Fibroblast of mammary gland (primary cell): ENCODE results near the gene CNN3.

Experiments
- DNase-seq: peaks from one replicate; pipeline ENCODE4 v3.0.0-alpha.2; 2010; ENCODE audit warnings: low read depth
- H3K4me3 ChIP-seq: 2 replicates; pipeline ENCODE4 v1.5.1; 2011; ENCODE audit warnings: low read depth, mild to moderate bottlenecking, low read length, moderate library complexity; ENCODE audit not compliant: control insufficient read depth
- TF ChIP-seq, protein P1 (sequence below): conservative IDR thresholded peaks from 2 replicates; pipeline ENCODE4 v1.5.1; 2011; ENCODE audit warnings: low read depth, low read length, inconsistent platforms; ENCODE audit not compliant: control insufficient read depth, insufficient read depth

Gene CNN3

DNA sequence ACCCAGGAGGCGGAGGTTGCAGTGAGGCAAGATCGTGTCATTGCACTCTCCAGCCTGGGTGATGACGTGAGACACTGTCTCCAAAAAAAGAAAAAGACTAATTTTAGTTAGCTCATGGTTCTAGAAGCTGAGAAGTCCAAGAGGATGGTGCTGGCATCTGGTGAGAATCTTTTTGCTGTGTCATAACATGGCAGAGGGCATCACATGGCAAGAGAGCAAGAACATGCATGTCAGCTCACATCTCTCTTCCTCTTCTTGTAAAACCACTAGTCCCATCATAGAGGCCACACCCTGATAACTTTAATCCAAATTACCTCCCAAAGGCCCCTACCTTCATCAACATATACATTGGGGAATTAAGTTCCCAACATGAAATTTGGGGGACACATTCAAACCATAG is 13.8 kb upstream of the CNN3 start:
- TF ChIP-seq, protein P1, sequence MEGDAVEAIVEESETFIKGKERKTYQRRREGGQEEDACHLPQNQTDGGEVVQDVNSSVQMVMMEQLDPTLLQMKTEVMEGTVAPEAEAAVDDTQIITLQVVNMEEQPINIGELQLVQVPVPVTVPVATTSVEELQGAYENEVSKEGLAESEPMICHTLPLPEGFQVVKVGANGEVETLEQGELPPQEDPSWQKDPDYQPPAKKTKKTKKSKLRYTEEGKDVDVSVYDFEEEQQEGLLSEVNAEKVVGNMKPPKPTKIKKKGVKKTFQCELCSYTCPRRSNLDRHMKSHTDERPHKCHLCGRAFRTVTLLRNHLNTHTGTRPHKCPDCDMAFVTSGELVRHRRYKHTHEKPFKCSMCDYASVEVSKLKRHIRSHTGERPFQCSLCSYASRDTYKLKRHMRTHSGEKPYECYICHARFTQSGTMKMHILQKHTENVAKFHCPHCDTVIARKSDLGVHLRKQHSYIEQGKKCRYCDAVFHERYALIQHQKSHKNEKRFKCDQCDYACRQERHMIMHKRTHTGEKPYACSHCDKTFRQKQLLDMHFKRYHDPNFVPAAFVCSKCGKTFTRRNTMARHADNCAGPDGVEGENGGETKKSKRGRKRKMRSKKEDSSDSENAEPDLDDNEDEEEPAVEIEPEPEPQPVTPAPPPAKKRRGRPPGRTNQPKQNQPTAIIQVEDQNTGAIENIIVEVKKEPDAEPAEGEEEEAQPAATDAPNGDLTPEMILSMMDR = no peak
- no peak for DNase-seq
- no peak overlapping the region for H3K4me3 ChIP-seq

DNA sequence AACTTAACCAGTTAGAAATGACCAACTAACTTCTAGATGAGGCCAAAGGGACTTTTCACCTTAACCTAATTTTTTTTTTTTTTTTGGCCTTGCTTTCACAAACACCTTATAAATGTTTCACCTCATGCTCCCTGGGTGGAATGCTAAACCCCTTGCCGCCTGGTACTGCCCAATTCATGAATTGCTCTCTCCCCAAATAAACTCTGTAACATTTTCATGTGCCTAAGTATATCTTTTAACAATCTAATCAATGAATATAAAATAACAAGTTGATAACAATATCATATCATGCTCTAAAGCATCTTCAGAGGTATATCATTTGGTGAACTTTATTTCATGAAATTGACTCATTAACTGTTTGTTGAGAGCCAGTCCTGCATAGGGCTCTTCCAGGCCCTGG is 10.9 kb upstream of the CNN3 start:
- TF ChIP-seq, protein P1 = no peak
- no peak for DNase-seq
- H3K4me3 ChIP-seq = no peak overlapping the region

DNA sequence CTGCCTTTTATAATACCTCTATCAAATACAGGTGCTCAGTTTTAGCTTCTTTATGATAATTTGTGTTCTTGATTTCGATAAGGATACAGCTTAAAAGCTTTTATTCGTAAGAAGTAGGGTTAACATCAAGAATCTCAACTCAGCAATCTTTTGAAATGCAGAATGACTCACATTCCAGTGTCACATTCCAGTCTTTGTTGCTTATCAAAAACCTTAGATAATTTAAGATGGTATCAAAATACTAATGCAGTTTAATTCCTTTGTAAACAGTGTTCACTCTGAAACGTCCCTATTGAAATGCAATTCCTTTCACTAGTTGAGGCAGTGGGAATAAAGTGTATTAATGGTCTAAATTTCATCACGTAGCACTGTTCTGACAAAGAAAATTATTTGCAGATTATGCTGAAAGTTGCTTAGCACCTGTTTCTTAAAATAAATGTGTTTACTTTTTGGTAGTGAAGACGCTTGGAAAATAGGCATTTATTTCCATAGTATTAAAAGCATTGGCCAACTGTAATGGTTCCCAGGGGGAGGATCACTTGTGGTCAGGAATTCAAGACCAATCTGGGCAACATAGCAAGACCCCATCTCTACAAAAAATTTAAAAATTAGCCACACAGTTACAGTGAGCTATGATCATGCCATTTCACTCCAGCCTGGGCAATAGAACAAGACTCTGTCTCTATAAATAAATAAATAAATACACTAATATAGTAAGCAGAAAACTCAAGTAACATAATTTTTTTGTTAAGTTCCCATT is 10.1 kb upstream of the CNN3 start:
- no peak for DNase-seq
- TF ChIP-seq, protein P1 = no peak
- H3K4me3 ChIP-seq = no peak overlapping the region

DNA sequence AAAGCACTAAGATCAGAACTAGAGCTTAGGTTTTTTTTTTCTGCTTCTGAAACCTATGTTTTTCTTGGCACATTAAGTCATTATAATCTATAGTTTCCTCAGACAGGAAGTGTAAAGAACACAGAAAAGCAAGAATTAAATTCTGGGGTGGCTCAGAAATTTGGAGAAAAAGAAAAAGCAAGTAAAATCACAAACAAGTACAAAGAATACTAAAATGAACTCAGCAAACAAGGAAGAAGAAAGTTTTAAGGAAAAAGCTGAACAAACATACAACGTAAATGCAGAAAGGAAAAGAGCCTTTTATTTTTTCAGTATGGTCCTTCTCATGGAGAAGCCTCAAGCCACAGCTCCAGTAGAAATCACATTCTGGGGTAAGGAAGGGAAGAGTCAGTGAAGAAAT is 8.6 kb upstream of the CNN3 start:
- DNase-seq = no peak
- no peak overlapping the region for H3K4me3 ChIP-seq
- TF ChIP-seq, protein P1 = no peak

DNA sequence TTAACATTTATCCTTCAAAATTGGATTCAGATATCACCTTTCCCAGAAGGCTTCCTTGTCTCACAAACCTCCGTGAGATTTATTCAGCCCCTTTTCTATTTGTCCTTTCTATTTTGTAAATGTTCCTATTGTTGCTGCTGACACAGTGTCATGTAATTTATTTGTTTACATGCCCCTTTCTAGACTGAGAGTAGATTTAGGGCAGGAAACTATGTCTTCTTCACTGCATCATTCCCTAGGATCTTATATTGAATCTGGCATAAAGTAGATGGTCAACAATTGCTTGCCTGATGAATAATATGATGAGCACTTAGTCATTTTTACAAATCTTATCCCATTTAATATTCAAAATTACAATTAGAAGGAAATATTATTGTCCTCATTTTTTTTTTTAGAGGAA is 8.1 kb upstream of the CNN3 start:
- DNase-seq = no peak
- H3K4me3 ChIP-seq = no peak overlapping the region
- TF ChIP-seq, protein P1 = no peak

DNA sequence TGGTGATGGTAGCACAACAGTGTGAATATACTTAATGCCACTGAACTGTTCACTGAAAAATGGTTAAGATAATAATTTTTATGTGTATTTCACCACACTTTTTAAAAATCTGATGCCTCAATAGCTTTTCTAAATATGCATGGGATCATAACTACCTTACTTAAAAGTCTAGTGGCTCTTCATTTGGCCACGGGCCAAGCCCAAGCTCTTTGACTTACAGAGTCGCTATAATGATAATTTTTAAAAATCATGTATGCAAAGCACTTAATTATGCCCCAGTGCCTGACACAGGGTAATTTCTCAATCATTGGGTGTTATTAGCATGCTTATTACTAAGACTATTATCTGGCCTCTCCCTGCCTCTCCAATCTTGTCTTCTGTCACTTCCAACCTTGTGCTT is 7.6 kb upstream of the CNN3 start:
- TF ChIP-seq, protein P1 = no peak
- no peak overlapping the region for H3K4me3 ChIP-seq
- DNase-seq = no peak

DNA sequence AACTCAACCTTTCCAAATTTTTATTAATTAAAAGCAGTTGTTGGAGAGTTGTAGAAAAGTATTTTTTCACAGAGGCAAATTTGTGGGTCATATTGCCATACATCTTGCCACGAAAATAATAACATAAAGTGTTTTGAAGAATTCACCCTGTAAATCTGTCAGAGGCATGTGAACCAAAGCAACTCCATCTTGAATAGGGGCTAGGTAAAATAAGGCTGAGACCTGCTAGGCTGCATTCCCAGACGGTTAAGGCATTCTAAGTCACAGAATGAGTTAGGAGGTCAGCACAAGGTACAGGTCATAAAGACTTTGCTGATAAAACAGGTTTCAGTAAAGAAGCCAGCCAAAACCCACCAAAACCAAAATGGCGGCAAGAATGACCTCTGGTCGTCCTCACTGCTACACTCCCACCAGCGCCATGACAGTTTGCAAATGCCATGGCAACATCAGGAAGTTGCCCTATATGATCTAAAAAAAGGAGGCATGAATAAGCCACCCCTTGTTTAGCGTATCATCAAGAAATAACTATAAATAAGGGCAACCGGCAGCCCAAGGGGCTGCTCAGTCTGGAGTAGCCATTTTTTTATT is 4.4 kb upstream of the CNN3 start:
- no peak overlapping the region for H3K4me3 ChIP-seq
- no peak for DNase-seq
- TF ChIP-seq, protein P1 = no peak
